HG02642 (cell line): ENCODE measurements around the gene KIRREL3.

Source experiments
- ATAC-seq: cut with Tn5 transposase; IDR thresholded peaks from one replicate; pipeline ENCODE4 v1.9.1; 2021; ENCODE audit warnings: mild to moderate bottlenecking; ENCODE audit not compliant: unreplicated experiment, poor library complexity

The KIRREL3 gene

GRCh38 chr11:126840975-126841374 is 159.6 kb downstream of the KIRREL3 start:
- no peak for ATAC-seq

- no peak for ATAC-seq
Observed at GRCh38 chr11:126840201-126840886, 160.2 kb downstream of the KIRREL3 start.

GRCh38 chr11:126839496-126839895 is 161.1 kb downstream of the KIRREL3 start:
- ATAC-seq = no peak

- ATAC-seq = no peak
Observed at GRCh38 chr11:126838779-126839178, 161.8 kb downstream of the KIRREL3 start.

- no peak for ATAC-seq
Observed at GRCh38 chr11:126837581-126837980, 163.0 kb downstream of the KIRREL3 start.

- ATAC-seq = no peak
Observed at GRCh38 chr11:126834573-126834972, 166.0 kb downstream of the KIRREL3 start.

GRCh38 chr11:126834149-126834548 is 166.4 kb downstream of the KIRREL3 start:
- no peak for ATAC-seq

GRCh38 chr11:126833065-126833464 is 167.5 kb downstream of the KIRREL3 start:
- no peak for ATAC-seq

GRCh38 chr11:126832387-126832786 is 168.2 kb downstream of the KIRREL3 start:
- no peak for ATAC-seq

GRCh38 chr11:126830216-126830806 is 170.3 kb downstream of the KIRREL3 start:
- ATAC-seq = no peak

- no peak for ATAC-seq
Observed at GRCh38 chr11:126829716-126830115, 170.9 kb downstream of the KIRREL3 start.

GRCh38 chr11:126824035-126824607 is 176.4 kb downstream of the KIRREL3 start:
- ATAC-seq = no peak

- no peak for ATAC-seq
Observed at GRCh38 chr11:126823274-126823673, 177.3 kb downstream of the KIRREL3 start.

- ATAC-seq = no peak
Observed at GRCh38 chr11:126821827-126822226, 178.7 kb downstream of the KIRREL3 start.

- ATAC-seq = no peak
Observed at GRCh38 chr11:126819194-126819593, 181.4 kb downstream of the KIRREL3 start.

- no peak for ATAC-seq
Observed at GRCh38 chr11:126817523-126818450, 182.8 kb downstream of the KIRREL3 start.

- ATAC-seq = no peak
Observed at GRCh38 chr11:126817096-126817495, 183.5 kb downstream of the KIRREL3 start.

GRCh38 chr11:126816645-126817044 is 183.9 kb downstream of the KIRREL3 start:
- no peak for ATAC-seq

- no peak for ATAC-seq
Observed at GRCh38 chr11:126815111-126815510, 185.5 kb downstream of the KIRREL3 start.

GRCh38 chr11:126810776-126811175 is 189.8 kb downstream of the KIRREL3 start:
- ATAC-seq = no peak
